Measurements from ENCODE around the gene UTP14A.

The UTP14A gene

GRCh38 chrX:129900054-129900453, 5.9 kb upstream of the UTP14A start:
- no peak for DNase-seq (ENCODE audit: low spot score)
- no peak overlapping the region for H3K4me3 ChIP-seq
- TF ChIP-seq CTCF (IDR thresholded peaks at IDR 0.05): no peak
- H3K27ac ChIP-seq: no peak overlapping the region

- no peak for DNase-seq (ENCODE audit: low spot score)
- H3K4me3 ChIP-seq: no peak overlapping the region
- TF ChIP-seq CTCF (IDR thresholded peaks at IDR 0.05): no peak
- no peak overlapping the region for H3K27ac ChIP-seq
Measured at GRCh38 chrX:129908636-129909035, 2.7 kb downstream of the UTP14A start.

GRCh38 chrX:129925305-129926092, 19.5 kb downstream of the UTP14A start:
- Histone ChIP-seq H3K4me3 (no peak overlapping the region), H3K27ac (no peak overlapping the region)
- DNase-seq (ENCODE audit: low spot score): peak; percentile 79
- peak; percentile 41 for TF ChIP-seq CTCF (IDR thresholded peaks at IDR 0.05)

GRCh38 chrX:129930941-129931410, 25.0 kb downstream of the UTP14A start:
- TF ChIP-seq CTCF (IDR thresholded peaks at IDR 0.05): no peak
- Histone ChIP-seq H3K4me3 (peak overlapping the region; percentile 80), H3K27ac (peak overlapping the region; percentile 76 to 94)
- DNase-seq (ENCODE audit: low spot score): no peak

- peak; percentile 92 for DNase-seq (ENCODE audit: low spot score)
- H3K4me3 ChIP-seq: peak overlapping the region; percentile 80
- TF ChIP-seq CTCF (IDR thresholded peaks at IDR 0.05): no peak
- H3K27ac ChIP-seq: peak overlapping the region; percentile 76 to 94
Measured at GRCh38 chrX:129931411-129932015, 25.5 kb downstream of the UTP14A start.

GRCh38 chrX:129932016-129932820, 26.3 kb downstream of the UTP14A start:
- Histone ChIP-seq H3K4me3 (peak overlapping the region; percentile 80), H3K27ac (peak overlapping the region; percentile 76 to 94)
- DNase-seq (ENCODE audit: low spot score): peak; percentile 93
- no peak for TF ChIP-seq CTCF (IDR thresholded peaks at IDR 0.05)

All from coronary artery (tissue), 2 donors.